Type B pancreatic cell (in vitro differentiated cells): ENCODE results near the gene LRMDA. TPM values are rescaled to one million over a fixed set of nuclear protein-coding genes. Genes with fewer than 3 reads are reported as not detected.

Experiments used
- DNase-seq: peaks from one replicate; pipeline ENCODE4 v3.0.0; 2021; ENCODE audit warnings: mixed read lengths; ENCODE audit not compliant: unreplicated experiment; ENCODE audit errors: extremely low spot score
- H3K27ac Mint-ChIP-seq: 2 replicates; pipeline ENCODE4 v1.8.0; 2021; ENCODE audit warnings: mild to moderate bottlenecking, mixed read lengths
- H3K27me3 Mint-ChIP-seq: 2 replicates; pipeline ENCODE4 v1.8.0; 2021; ENCODE audit warnings: mixed read lengths
- H3K36me3 Mint-ChIP-seq: 2 replicates; pipeline ENCODE4 v1.8.0; 2021; ENCODE audit warnings: mixed read lengths
- H3K4me1 Mint-ChIP-seq: one replicate; pipeline ENCODE4 v1.8.0; 2021; ENCODE audit warnings: mixed read lengths; ENCODE audit not compliant: unreplicated experiment
- H3K4me3 Mint-ChIP-seq: 2 replicates; pipeline ENCODE4 v1.8.0; 2021; ENCODE audit warnings: mild to moderate bottlenecking, mixed read lengths
- H3K9me3 Mint-ChIP-seq: 2 replicates; pipeline ENCODE4 v1.8.0; 2021; ENCODE audit warnings: mixed read lengths
- CTCF ChIP-seq: fragments of 200-600 bp; sonication (generic); conservative IDR thresholded peaks from 2 replicates; pipeline ENCODE4 v1.5.0; 2021; ENCODE audit warnings: antibody characterized with exemption, mild to moderate bottlenecking
- total RNA-seq: library from RNA; stranded (reverse); gene quantifications from 2 replicates; pipeline ENCODE4 v1.2.1, GENCODE V29; 2021; ENCODE audit warnings: low replicate concordance

Gene LRMDA
- total RNA-seq, 1 donor from 2014 or later = 2.0 TPM

GRCh38 chr10:75870039-75870645 lies 438.7 kb downstream of the LRMDA start:
- Mint-ChIP-seq H3K27ac (no peak overlapping the region), H3K4me3 (no peak overlapping the region), H3K9me3 (no peaks in the 10 kb centered on the region), H3K36me3 (no peaks in the 10 kb centered on the region), H3K27me3 (peaks cover 62% of the 10 kb centered on the region), H3K4me1 (peaks cover 16% of the 10 kb centered on the region)
- no peak for TF ChIP-seq CTCF
- DNase-seq = no peak

- no peak for TF ChIP-seq CTCF
- peaks cover 63% of the 10 kb centered on the region for H3K27me3 Mint-ChIP-seq
- DNase-seq = no peak
- no peak overlapping the region for H3K27ac Mint-ChIP-seq
- H3K9me3 Mint-ChIP-seq = peaks cover 6% of the 10 kb centered on the region
- H3K4me3 Mint-ChIP-seq = no peak overlapping the region
- H3K4me1 Mint-ChIP-seq = peaks cover 7% of the 10 kb centered on the region
- no peaks in the 10 kb centered on the region for H3K36me3 Mint-ChIP-seq
These were observed 444.3 kb downstream of the LRMDA start for GRCh38 chr10:75875740-75876139.

- H3K27ac Mint-ChIP-seq = no peak overlapping the region
- H3K4me3 Mint-ChIP-seq = no peak overlapping the region
- H3K9me3 Mint-ChIP-seq = peaks cover 7% of the 10 kb centered on the region
- peaks cover 8% of the 10 kb centered on the region for H3K4me1 Mint-ChIP-seq
- DNase-seq = no peak
- H3K36me3 Mint-ChIP-seq = peaks cover 1% of the 10 kb centered on the region
- no peak for TF ChIP-seq CTCF
- H3K27me3 Mint-ChIP-seq = peaks cover 59% of the 10 kb centered on the region
These were observed 445.3 kb downstream of the LRMDA start for GRCh38 chr10:75876710-75877109.

- Mint-ChIP-seq H3K4me3 (no peak overlapping the region), H3K27me3 (peaks cover 54% of the 10 kb centered on the region), H3K36me3 (peaks cover 4% of the 10 kb centered on the region), H3K27ac (no peak overlapping the region), H3K9me3 (peaks cover 9% of the 10 kb centered on the region), H3K4me1 (peaks cover 10% of the 10 kb centered on the region)
- TF ChIP-seq CTCF = no peak
- DNase-seq = no peak
These were observed 446.5 kb downstream of the LRMDA start for GRCh38 chr10:75877877-75878276.

- Mint-ChIP-seq H3K4me3 (no peak overlapping the region), H3K9me3 (peaks cover 9% of the 10 kb centered on the region), H3K27ac (no peak overlapping the region), H3K27me3 (peaks cover 51% of the 10 kb centered on the region), H3K36me3 (peaks cover 4% of the 10 kb centered on the region), H3K4me1 (peaks cover 10% of the 10 kb centered on the region)
- DNase-seq = no peak
- no peak for TF ChIP-seq CTCF
These were observed 447.2 kb downstream of the LRMDA start for GRCh38 chr10:75878586-75878985.
